Lower lobe of right lung (tissue), 2 donors: ENCODE results near the gene PADI3. TPM values are rescaled to one million over a fixed set of nuclear protein-coding genes. Genes with fewer than 3 reads are reported as not detected.

Experiments used
- ATAC-seq, 2 donors: fragments of 200-7000 bp; cut with Tn5 transposase; one replicate each; pipeline ENCODE4 v1.9.1; 2020 to 2022; ENCODE audit warnings: mild to moderate bottlenecking in 2 of 2, moderate library complexity in 2 of 2
- DNase-seq: peaks from one replicate; pipeline ENCODE4 v3.0.0-alpha.2; 2020
- H3K27ac ChIP-seq: fragments of 200-600 bp; one replicate; pipeline ENCODE4 v1.8.0; 2022
- H3K27me3 ChIP-seq: fragments of 200-600 bp; one replicate; pipeline ENCODE4 v1.8.0; 2022; ENCODE audit warnings: low read depth
- H3K36me3 ChIP-seq: fragments of 200-600 bp; one replicate; pipeline ENCODE4 v1.8.0; 2022; ENCODE audit warnings: mild to moderate bottlenecking
- H3K4me1 ChIP-seq: fragments of 200-600 bp; one replicate; pipeline ENCODE4 v1.8.0; 2022
- H3K4me3 ChIP-seq: fragments of 200-600 bp; one replicate; pipeline ENCODE4 v1.8.0; 2022; ENCODE audit warnings: mild to moderate bottlenecking
- H3K9me3 ChIP-seq: fragments of 200-600 bp; one replicate; pipeline ENCODE4 v1.8.0; 2022
- CTCF ChIP-seq: fragments of 200-600 bp; IDR thresholded peaks from one replicate; pipeline ENCODE4 v1.8.0; 2022; ENCODE audit warnings: antibody characterized with exemption, mild to moderate bottlenecking
- intact Hi-C: fragments of 100-400 bp; cut with DNase I; formaldehyde crosslinking; loops from one replicate; pipeline ENCODE4 v1.11.0; 2022
- total RNA-seq: library from RNA; stranded (reverse); fragmentation: NEBNext Ultra II Directional; extraction: Animal tissue kit (Norgen Biotek cat#: 25700); gene quantifications from one replicate; pipeline ENCODE4 v1.2.1, GENCODE V29; 2021
- donor health status: DM: no; HTN: yes; CAD: no; lungs with severe emphysema.

The PADI3 gene
- total RNA-seq, 1 donor from 2014 or later: not detected

- Histone ChIP-seq H3K36me3 (no peaks in the 10 kb centered on the region), H3K27me3 (no peaks in the 10 kb centered on the region), H3K4me1 (no peaks in the 10 kb centered on the region), H3K4me3 (no peak overlapping the region), H3K27ac (no peak overlapping the region), H3K9me3 (no peaks in the 10 kb centered on the region)
- DNase-seq (no peak), ATAC-seq (no peak)
- no peak for TF ChIP-seq CTCF
- intact Hi-C loops: no loop called here
Observed at GRCh38 chr1:17265162-17265561, 16.3 kb downstream of the PADI3 start.

- ATAC-seq: no peak
- intact Hi-C loops: no loop called here
- H3K27me3 ChIP-seq: no peaks in the 10 kb centered on the region
Observed at GRCh38 chr1:17265950-17266349, 17.1 kb downstream of the PADI3 start.

GRCh38 chr1:17270891-17271765 is 22.2 kb downstream of the PADI3 start:
- peaks cover 4% of the 10 kb centered on the region for H3K27me3 ChIP-seq
- intact Hi-C loops: no loop called here
- no peak overlapping the region for H3K4me3 ChIP-seq
- no peaks in the 10 kb centered on the region for H3K9me3 ChIP-seq
- TF ChIP-seq CTCF: no peak
- DNase-seq (no peak), ATAC-seq (no peak)
- no peaks in the 10 kb centered on the region for H3K36me3 ChIP-seq
- no peak overlapping the region for H3K27ac ChIP-seq
- no peaks in the 10 kb centered on the region for H3K4me1 ChIP-seq

More at GRCh38 chr1:17265950-17266349, 17.1 kb downstream of the PADI3 start:
- no peaks in the 10 kb centered on the region for H3K36me3 ChIP-seq
- no peak for TF ChIP-seq CTCF
- no peak for DNase-seq
- H3K27ac ChIP-seq: no peak overlapping the region
- H3K4me1 ChIP-seq: no peaks in the 10 kb centered on the region
- H3K9me3 ChIP-seq: no peaks in the 10 kb centered on the region
- no peak overlapping the region for H3K4me3 ChIP-seq

GRCh38 chr1:17272066-17272465 is 23.2 kb downstream of the PADI3 start:
- Histone ChIP-seq H3K27me3 (peaks cover 11% of the 10 kb centered on the region), H3K4me1 (no peaks in the 10 kb centered on the region), H3K27ac (no peak overlapping the region), H3K4me3 (no peak overlapping the region), H3K36me3 (no peaks in the 10 kb centered on the region), H3K9me3 (no peaks in the 10 kb centered on the region)
- intact Hi-C loops: no loop called here
- TF ChIP-seq CTCF: no peak
- DNase-seq (no peak), ATAC-seq (no peak)

GRCh38 chr1:17272646-17273045 is 23.7 kb downstream of the PADI3 start:
- Histone ChIP-seq H3K4me1 (no peaks in the 10 kb centered on the region), H3K9me3 (no peaks in the 10 kb centered on the region), H3K4me3 (no peak overlapping the region), H3K27ac (no peak overlapping the region), H3K27me3 (peaks cover 11% of the 10 kb centered on the region), H3K36me3 (no peaks in the 10 kb centered on the region)
- TF ChIP-seq CTCF: no peak
- ATAC-seq (no peak), DNase-seq (no peak)
- intact Hi-C loops: no loop called here
